ENCODE measurements around the gene PRR30. TPM values are rescaled to one million over a fixed set of nuclear protein-coding genes. Genes with fewer than 3 reads are reported as not detected.

Gene PRR30
- total and polyA plus RNA-seq, 10 of the 15 experiments (the other 5 are each of a cell fraction or from before 2014, with no cell fraction given) = not detected

- ChIA-PET RAD21 (ENCODE audit: unreplicated experiment) (interaction anchor here (0.7 to 4.4 kb wide), 6 partner anchors 12 to 203 kb away, joined by 3 to 39 read pairs (median 8); partner anchors contain the start of gene KHK), SMC1A (ENCODE audit: uncharacterized antibody, unreplicated experiment) (interaction anchor here (1.1 to 4.7 kb wide), 5 partner anchors 12 to 198 kb away, joined by 3 to 19 read pairs (median 4); no protein-coding TSS in a partner anchor), POLR2A (no interaction called here), CTCF (interaction anchor here (0.7 to 9.3 kb wide), 11 partner anchors 22 to 584 kb away, joined by 3 to 132 read pairs (median 4); partner anchors contain the start of genes PREB and TRIM54)
- H3K27me3 ChIP-seq (replicated peaks in 1 of 2; ENCODE audit: control insufficient read depth in 2 of 2, insufficient read depth in 2 of 2, low read length in 1 of 2) = no peaks in the 10 kb centered on the region
- H3K4me3 ChIP-seq = no peak overlapping the region
- FAIRE-seq (no peak), DNase-seq (ENCODE audit: low read depth, low spot score) (no peak), ATAC-seq (no peak)
- BruUV-seq (replicated peaks) = no TSS peak
- no peak for TF ChIP-seq PAX8 (IDR thresholded peaks at IDR 0.05)
- no peak for TF ChIP-seq MEF2A (IDR thresholded peaks at IDR 0.05; ENCODE audit: insufficient read depth, low read depth, low read length)
- TF ChIP-seq NFYB (IDR thresholded peaks at IDR 0.05; ENCODE audit: insufficient read depth, low read depth, low read length) = no peak
- no peak for TF ChIP-seq KDM1A (IDR thresholded peaks at IDR 0.05; ENCODE audit: borderline replicate concordance)
- no peak for TF ChIP-seq E4F1 (IDR thresholded peaks at IDR 0.05; ENCODE audit: borderline replicate concordance, partially characterized antibody)
- no peak for TF ChIP-seq PRDM15 (CRISPR knock-in tag; IDR thresholded peaks at IDR 0.05)
- no peak overlapping the region for H3K4me2 ChIP-seq (ENCODE audit: control insufficient read depth, insufficient read depth)
- intact Hi-C loops (cut with micrococcal nuclease; ENCODE audit: unreplicated experiment) = no loop called here
- no peaks in the 10 kb centered on the region for H3K79me2 ChIP-seq (ENCODE audit: control insufficient read depth, insufficient read depth, low read length)
- H3K9ac ChIP-seq (ENCODE audit: control insufficient read depth, insufficient read depth, low read length) = no peak overlapping the region
- H2AFZ ChIP-seq (ENCODE audit: control insufficient read depth, low read depth, low read length) = no peak overlapping the region
- no peaks in the 10 kb centered on the region; a peak in 1 of 4 replicates for H3K36me3 ChIP-seq (ENCODE audit: control insufficient read depth in 2 of 2, insufficient read depth in 2 of 2, low read length in 1 of 2)
- in situ Hi-C loops (cut with MboI) = no loop called here
- H3K27ac ChIP-seq (ENCODE audit: control insufficient read depth, insufficient read depth) = no peak overlapping the region
- no peaks in the 10 kb centered on the region; the same call in 1 of the 2 replicates for H3K4me1 ChIP-seq (ENCODE audit: control insufficient read depth, insufficient read depth, low read length)
- no peaks in the 10 kb centered on the region for H3K9me3 ChIP-seq (replicated peaks; ENCODE audit: control insufficient read depth, insufficient read depth, low read length)
- WGBS (ENCODE audit: insufficient coverage, insufficient replicate concordance, low lambda C conversion rate, missing lambda C conversion rate) = 56% methylated on average over 10 of the region's 10 CpGs
- H4K20me1 ChIP-seq (ENCODE audit: control insufficient read depth, insufficient read depth) = no peaks in the 10 kb centered on the region
These were observed 39.2 kb downstream of the PRR30 start for GRCh38 chr2:27100036-27100435.

All from GM12878 (cell line).